CD4-positive, alpha-beta T cell treated with Interleukin-17A for 4 hours (primary cell): ENCODE measurements around the gene ABHD2.
"Not testable (repeated sequence)": the region's sequence is repeated elsewhere in the genome, so short reads cannot be mapped to it uniquely, and the experiment has no call there.

Source experiments
- DNase-seq: peaks from one replicate; pipeline ENCODE4 v3.0.0-alpha.2; 2020; ENCODE audit warnings: mixed read lengths

The ABHD2 gene

DNA sequence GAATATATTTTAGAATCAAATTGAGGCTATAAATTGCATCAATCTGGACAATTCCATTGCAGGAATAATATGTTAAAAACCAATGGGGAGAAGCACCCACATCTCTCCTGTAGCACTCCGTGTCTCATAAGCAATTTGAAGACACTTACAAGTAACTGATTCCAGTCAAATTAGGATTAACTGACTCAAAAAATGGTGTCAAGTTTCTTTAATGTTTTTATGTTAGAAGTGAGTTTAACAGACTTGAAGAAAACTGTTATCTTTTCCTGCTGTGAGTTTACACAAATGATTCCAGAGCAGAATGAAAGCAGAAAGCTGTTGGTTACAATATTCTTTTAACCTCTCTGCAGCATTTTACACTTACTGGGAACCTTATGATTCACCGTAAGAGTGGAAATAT lies 109.9 kb downstream of the ABHD2 start:
- no peak for DNase-seq

DNA sequence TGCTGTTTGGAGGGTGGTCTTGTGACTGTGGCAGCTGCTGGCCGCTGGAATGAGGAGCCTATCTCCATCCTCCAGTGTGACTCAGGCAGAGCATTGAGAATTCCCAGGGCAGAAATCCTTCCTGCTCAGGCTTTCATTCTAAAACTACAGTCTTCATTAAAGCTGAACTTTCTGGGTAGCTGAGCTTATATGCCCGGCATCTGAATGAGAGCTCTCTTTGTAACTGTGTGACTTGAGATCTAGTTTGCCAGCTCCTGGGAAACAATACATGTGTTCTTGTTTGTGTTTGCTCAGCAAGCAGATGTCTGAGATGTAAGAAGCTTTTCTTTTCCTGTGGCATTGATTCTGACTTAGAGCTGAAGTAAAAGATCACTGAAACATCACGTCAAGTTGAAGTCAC lies 110.7 kb downstream of the ABHD2 start:
- DNase-seq, result no peak

DNA sequence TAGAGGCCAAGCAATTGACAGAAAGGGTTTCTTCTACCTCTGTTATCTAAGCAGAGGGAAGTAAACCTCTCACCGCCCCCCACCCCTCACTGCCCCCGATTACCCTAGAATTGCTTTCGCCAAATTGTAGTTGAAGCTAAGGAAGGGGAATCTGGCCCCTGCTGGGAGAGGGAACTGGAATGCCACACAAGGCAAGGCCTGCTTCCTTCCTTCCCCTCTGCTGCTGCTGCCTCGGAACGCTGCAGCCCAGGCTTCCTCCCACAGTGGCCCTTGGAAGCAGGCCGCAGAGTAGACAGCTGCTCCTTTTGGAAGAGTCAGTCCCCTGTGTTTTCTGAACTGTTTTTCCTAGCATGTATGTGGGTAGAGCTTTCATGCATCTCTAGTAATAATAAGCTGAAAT lies 111.5 kb downstream of the ABHD2 start:
- DNase-seq, result no peak

DNA sequence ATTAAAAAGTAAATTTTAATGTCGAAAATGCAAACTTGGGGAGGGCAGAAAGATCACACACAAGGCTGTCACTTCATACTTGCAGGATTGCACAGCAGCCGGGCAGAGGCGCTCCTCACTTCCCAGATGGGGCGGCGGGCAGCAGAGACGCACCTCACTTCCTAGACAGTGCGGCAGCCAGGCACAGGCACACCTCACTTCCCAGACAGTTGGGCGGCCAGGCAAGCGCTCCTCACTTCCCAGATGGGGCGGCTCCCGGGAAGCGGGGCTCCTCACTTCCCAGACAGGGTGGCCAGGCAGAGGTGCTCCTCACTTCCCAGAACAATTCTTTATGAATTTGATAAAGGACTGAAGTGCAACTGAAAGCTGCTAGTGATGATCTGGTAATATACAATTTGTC lies 111.9 kb downstream of the ABHD2 start:
- DNase-seq, result no peak

DNA sequence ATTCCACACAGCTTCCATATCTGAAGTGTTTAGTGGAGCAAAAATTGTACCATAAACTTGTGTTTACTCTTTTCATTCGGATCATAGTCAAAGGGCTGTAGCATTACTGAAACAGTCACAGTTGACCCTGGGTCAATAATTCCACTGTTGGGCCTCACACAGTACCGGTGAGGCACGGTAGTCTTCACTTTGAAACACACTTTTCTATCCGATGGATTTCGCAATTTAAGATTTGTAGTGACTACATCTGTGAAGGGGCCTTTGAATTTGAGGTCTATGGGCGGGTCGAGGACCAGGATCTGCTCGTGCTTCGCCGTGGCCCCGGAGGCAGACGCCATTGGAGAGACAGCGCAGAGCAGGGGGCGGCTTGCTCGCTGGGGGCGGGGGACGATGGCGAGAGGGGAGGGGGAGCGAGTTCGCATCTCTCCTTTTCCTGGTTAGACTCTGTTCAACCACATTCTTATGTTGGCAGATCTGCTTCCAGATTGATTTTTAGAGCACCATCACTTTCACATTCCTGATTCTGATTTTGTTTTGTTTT lies 113.3 kb downstream of the ABHD2 start:
- no peak for DNase-seq

DNA sequence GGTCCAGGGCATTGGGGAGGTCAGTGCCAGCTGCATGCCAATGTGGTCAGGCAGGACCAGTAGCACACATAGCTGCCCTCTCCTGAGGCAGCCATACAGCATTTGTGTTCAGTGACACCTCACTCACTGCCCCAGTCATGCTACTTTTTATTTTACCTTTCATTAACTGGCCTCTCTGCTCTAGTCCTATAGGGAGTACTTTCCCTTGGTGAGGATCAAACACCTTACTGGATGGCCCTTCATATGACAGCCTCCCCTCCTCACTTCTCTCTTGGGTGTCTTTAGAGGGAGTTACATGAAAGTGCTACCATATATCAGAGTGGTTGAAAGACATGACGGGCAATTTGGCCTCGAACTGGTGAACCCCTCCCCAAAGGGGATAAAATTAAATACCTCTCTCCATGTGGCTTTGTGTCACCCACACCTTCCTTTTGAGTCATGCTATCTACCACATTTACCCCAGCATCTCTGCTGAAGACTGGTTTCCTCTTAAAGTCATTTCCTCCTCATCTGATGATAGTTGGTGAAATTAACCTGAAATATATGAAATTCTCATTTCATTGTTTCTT lies 115.5 kb downstream of the ABHD2 start:
- peak; percentile 9 for DNase-seq

DNA sequence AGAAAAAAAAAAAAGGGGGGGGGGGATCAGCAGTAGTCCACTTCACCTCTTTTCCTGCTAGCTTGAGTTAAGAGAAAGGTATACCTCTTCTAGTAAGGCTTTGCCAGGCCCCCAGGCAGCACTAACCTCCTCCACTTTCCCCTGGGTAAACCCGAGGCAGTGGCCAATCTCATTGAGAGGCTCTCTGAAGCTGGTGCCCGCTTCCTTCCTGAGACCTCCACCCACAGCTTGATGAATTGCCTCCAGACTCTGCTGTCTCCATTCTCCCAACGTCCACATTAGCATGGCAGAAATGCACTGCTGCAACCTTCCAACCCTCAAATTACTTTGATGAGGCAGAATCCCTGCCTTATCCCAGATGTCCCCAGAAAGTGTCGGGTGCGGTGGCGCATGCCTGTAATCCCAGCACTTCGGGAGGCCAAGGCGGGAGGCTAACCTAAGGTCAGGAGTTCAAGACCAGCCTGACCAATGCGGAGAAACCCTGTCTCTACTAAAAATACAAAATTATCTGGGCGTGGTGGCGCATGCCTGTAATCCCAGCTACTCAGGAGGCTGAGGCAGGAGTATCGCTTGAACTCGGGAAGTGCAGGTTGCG lies 117.8 kb downstream of the ABHD2 start:
- no peak for DNase-seq

DNA sequence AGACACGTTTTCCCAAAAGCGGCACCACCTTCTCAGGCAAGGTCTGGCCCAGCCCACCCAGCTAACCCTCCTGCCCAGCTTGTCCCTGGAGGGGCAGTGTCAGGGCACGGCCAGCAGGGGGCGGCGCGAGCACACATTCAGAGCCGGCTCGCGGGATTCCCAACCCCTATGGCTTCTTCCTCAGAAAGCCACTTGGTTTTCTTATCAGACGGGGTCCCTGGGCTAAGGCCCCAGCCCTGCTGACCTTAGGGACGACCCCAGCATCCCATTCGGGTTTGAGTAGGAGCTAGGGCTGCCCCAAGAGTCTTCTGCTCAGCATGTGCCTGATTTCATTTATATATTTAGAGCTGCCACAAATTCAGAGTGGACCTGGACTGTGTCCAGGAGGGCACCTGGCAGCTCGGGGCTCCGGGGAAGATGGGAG lies 118.7 kb downstream of the ABHD2 start:
- peak; percentile 81 for DNase-seq

DNA sequence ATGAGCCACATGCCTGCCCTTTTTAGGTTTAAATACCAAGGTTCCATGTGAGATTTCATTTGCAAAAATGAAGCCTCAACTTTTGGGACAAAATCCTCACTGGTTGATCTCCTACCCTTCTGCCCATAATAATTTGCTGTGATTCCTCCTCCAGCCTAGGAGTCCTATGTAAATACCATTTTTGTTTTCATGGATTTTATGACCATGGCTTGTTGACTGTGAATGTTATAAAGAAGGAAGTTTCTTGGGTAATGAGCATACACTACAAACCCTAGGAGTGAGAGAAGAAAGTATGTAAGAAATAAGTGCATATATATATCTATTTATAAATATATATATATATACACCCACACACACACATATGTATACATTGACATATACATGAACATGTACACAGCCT lies 120.0 kb downstream of the ABHD2 start:
- DNase-seq, result no peak

DNA sequence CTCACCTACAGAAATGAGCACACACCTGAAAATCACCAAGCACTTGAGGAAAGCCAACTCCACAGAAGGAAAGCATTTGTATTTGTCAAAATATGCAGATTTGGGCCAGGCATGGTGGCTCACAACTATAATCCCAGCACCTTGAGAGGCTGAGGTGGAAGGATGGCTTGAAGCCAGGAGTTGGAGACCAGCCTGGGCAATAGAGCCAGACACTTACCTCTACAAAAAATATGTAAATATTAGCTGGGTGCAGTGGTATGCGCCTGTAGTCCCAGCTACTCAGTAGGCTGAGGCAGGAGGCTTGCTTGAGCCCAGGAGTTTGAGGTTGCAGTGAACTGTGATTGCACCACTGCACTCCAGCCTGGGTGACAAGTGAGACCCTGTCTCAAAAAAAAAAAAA lies 120.8 kb downstream of the ABHD2 start:
- no peak for DNase-seq

DNA sequence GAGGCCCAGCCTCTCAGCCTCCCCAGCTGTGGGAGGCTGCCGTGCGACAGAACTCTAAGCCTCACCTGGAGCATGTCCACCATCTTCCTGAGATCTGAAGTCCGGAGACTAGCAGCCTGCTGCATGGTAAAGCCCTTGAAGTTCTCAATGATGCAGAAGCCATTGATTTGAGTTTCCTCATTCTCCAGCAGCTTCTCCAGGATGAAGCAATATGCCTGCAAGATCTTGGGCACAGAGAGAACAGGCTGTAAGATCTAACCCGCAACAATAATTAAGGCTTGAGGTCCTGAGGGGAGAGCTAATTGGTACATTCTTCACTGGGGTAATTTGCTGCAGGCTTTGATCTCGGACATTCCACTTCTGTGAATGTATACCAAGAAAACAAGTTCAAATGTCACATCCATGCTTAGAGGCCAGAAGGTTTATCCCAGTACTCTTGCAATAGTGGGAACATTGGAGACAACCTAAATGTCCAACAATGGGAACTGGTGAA lies 123.5 kb downstream of the ABHD2 start:
- no peak for DNase-seq

DNA sequence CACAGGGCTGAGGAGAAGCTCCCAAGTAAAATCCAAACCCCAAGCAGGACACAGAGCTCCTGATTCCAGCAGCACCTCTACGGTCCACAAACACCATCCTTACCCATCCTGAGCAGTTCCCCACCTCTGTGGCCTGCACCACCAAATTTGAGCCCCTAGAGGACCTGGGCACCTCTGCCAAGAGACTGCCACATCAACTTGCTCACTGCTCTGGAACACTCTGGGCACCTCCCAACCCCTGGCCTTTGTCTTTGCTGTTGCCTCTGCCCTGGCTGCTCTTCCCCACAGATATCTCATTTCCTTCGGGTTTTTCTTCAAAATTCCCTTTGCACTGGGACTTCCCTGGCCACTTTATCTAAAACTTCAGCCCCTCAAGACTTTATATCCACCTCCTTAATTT lies 127.4 kb downstream of the ABHD2 start:
- DNase-seq, result no peak

DNA sequence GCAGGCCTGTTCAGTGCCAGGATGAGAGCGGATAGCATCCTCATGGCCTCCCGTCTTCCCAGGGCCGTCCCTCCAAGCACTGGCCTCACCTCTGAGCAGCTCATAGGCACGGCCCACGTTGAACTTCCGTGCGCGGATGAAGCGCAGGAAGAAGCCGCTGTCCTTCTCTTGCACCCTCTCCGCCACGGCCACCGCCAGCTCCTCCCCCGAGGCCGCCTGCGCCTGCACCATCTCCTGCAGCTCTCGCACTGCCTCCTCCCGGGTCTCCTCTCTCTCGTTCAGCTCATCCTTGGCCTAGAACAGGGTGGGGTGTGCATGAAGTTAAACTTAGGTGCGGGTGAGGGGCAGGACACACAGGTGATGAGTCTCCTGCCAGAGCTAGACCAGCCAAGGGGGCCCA lies 128.8 kb downstream of the ABHD2 start:
- no peak for DNase-seq

DNA sequence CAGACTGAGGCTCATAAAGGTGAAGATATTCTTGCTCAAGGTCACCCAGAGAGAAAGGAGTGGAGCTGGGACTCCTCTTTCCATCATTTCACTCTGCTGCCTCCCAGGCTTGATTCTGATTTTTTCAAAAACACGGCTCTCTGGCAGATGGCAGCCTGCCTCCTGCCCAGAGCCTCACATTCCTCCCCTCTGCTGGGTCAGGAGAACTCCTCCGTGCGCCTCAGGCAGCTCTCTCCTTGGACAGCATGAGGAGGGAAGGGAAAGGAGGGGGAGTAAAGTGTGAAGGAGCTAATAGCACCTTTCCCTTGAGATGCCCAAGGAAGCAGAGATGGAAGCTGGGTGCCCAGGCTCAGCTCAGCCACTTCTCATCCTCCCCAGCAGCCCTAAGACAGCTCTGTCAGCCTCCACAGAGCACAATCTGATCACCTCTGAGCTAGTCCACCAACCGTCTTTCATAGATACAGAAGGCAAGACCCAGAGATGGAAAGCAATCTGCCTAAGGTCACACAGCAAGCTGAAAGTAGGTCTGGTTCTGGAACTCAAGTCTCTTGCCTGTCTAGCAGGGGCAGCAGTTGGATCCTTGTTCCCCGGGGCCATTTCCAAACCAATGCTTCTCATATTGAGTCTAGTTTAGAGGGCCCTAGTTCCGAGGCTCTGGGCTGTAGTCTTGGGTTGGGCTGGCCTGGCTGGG lies 129.6 kb downstream of the ABHD2 start:
- DNase-seq, result no peak

DNA sequence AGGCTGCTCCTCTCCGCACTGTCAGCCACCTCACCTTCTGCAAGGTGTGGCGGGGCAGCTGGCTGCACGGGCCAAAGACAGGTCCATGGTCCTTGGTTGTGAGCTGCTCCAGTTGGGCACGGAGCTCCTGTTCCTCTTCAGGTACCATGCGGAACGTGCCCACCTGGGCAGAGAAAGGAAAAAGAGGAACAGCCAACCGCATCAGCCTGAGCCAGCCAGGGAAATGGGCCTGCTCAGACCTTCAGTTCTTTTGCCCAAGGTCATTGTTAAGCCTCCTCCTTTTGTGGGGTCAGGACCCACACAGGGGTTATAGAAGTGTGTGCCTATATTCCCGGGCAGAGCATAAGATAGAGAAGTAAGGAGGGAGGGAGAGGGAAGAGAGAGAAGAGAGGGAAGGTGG lies 130.3 kb downstream of the ABHD2 start:
- DNase-seq, result no peak

DNA sequence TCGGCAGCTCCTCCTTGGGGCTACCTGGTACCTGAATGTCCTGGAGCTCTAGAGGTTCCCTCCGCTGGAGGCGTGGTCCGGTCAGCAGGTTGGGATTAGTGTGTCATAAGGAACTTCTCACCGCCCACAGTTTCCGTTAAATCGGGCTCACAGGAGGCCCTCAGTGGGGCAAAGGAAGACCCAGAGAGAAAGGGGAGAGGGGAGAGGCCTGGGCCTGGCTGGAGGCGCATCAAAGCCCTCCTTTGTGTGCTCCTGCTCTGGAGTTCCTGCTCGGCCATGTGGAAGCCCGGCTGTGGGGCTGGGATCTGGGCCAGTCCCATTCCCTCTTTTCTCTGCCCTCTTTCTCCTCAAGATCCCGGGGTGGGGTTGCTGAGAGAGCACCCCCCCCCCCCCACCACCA lies 133.3 kb downstream of the ABHD2 start, which contains the start of gene RLBP1:
Gene RLBP1, minus strand, starts transcription at position 37 of the 400 bp plus-strand sequence. CDS start 2,604 bp downstream, outside the sequence.
- no peak for DNase-seq

DNA sequence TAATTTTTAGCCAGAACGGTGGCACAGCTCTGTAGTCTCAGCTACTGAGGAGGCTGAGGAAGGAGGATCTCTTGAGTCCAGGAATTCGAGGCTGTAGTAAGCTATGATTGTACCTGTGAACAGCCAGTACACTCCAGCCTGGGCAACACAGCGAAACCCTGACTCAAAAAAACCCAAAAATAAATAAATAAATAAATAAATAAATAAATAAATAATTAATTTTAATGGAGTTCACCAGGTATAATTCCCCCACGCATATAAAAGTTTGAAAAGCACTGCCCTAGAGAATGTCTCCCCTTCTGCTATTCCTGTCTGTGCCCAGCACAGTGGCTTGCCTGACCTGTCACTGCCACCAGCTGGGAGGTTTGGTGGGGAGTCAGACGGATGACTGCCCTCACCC lies 137.3 kb downstream of the ABHD2 start:
- no peak for DNase-seq

DNA sequence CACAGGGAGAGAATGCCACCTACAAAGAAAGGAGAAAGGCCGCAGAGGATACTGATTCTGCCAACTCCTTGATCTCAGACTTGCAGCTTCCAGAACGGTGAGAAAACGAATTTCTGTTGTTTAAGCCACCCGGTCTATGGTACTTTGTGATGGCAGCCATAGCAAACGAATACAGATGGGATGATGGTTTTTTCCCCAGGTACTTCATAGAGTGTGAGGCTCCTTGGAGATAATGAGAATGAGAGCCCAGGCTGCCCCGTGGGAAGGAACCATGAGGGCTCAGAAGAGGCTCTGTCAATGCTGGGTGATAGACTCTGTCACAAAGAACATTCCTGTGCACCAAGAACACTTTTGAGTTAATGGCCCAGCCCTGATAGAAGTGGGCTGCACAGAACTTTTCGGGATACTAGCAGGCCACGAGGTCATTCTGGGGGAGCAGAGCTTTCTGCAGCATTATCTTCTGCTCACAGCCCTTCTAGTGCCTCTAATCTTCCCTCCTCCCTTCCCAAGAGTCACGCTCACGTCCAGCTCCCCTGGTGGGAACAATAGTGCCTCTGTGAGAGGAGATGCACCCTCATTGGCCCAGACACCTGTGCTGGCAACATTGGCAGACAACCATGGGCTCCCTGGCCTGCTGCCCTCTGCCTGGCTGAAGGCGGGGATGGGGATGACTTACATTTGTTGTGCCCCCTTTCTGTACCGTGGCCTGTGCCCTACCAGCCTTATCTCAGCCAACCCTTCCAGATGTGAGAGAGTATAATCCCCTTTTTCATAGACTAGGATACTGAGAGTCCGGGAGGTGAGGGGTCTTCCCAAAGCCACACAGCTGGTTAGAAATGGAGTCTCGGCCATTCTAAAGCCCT lies 138.3 kb downstream of the ABHD2 start:
- DNase-seq, result no peak

DNA sequence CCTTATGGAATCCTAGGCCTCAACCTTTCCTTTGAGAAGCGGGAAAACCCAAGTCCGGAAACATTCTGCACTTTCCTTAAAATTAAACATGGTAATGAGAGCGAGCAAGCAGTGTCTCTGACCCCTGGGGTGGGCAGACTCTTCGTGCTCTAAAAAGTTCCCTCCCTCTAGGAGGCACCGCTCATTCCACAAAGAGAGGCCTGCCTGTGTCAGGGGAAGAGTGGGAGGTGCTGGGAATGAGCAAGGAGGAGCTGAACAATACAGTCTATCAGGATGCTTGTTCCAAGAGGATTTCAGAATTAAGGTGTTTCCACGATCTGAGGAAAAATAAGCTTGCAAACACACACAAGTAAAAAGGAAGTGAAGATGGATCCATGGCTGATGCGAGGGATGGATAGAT lies 139.2 kb downstream of the ABHD2 start:
- DNase-seq, result no peak

DNA sequence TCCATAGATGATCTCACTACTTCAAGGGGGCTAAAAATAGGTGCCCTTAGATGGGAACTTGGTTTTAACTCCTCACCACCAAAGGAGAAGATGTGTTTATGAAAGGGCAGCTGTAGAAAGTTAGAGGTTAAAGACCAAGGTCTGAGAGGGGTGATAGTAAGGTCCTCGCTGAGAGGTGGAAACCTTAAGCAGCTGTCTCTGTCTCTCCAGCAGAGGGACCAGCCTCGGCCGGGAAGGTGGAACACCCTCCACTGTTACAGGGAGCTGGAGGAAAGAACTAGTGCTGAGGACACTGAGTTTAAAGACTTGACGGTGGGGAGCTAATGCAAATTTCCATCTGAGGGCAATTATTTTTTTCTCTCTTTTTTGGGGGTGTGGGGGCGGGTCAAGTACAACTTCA lies 142.0 kb downstream of the ABHD2 start:
- DNase-seq, result no peak

DNA sequence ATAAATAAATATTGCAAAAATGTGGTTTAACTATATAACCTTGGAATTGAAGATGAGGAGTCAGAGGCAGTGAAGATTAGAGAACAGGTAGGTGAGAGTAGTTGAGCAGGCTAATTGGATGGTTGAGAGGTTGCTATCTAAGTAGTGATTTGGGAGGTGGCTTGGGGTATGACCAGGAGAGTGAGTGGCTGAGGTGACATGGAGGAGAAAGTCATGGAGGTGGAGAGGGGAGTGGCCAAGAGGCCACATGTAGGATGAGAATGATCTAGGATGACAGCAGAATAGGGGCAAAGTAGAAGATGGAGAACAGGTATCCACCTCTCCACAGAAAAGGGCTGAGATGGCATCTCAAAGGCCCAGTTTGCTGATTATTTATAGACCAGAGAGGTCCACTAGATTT lies 143.6 kb downstream of the ABHD2 start:
- no peak for DNase-seq

DNA sequence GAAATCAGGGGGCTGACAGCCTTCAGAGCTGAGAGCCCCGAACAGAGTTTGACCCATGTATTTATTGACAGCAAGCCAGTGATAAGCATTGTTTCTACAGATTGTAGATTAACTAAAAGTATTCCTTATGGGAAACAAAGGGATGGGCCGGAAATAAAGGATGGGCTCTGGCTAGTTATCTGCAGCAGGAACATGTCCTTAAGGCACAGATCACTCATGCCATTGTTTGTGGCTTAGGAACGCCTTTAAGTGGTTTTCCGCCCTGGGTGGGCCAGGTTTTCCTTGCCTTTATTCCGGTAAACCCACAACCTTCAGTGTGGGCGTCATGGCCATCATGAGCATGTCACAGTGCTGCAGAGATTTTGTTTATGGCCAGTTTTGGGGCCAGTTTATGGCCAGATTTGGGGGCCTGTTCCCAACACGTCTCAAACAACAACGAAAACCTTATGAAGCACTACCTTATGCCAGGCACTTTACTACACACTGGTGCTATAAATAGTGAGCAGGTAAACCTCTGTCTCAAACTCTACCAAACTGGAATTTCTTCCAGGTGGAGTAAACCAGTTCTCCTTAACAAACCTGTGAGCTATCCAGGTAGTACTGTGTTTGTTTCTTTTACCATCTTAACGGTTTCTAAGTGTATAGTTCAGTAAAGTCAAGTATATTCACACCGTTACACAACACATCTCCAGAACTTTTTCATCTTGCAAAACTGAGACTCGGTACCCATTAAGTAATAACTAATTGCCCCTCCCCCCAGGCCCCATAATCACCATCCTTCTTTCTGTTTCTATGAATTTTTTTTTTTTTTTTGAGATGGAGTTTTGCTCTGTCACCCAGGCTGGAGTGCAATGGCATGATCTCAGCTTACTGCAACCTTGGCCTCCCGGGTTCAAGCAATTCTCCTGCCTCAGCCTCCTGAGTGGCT lies 151.9 kb downstream of the ABHD2 start:
- DNase-seq, result not testable (repeated sequence)
